HepG2 (cell line): Measurements from ENCODE around the gene USE1. TPM values are rescaled to one million over a fixed set of nuclear protein-coding genes. Genes with fewer than 3 reads are reported as not detected.

Experiments
- ATAC-seq: fragments of 200-7000 bp; cut with Tn5 transposase; 3 replicates; pipeline ENCODE4 v1.9.1; 2020; ENCODE audit warnings: mild to moderate bottlenecking, moderate library complexity
- BruUV-seq: library from RNA; stranded (reverse); fragments of 400-500 nt; replicated peaks from 2 replicates; lab custom pipeline; 2021; lab: Mats Ljungman, UMichigan
- CTCF ChIA-PET: fragments of 300-600 bp; formaldehyde crosslinking; extraction: SDS; loops from one replicate; lab custom pipeline; 2021; ENCODE audit warnings: low total read pairs, inconsistent platforms, low intra/inter-chr PET ratio; lab: Yijun Ruan, JAX
- POLR2A ChIA-PET: fragments of 350-600 bp; sonication (Branson Sonifier 250); formaldehyde crosslinking; loops from one replicate; lab custom pipeline; 2020; ENCODE audit warnings: antibody characterized with exemption, inconsistent platforms; lab: Yijun Ruan, JAX
- DNase-seq: peaks from one replicate; pipeline ENCODE4 v3.0.0-alpha.2; 2015; ENCODE audit warnings: low spot score
- FAIRE-seq: peaks from 3 replicates; lab custom pipeline; 2011; peaks lifted over from hg19 to GRCh38; lab: Jason Lieb, UNC
- H2AFZ ChIP-seq: one replicate; pipeline ENCODE4 v1.6.1; 2011; ENCODE audit warnings: low read length, inconsistent platforms
- H3K27ac ChIP-seq: fragments of 300-600 bp; 3 replicates; pipeline ENCODE4 v1.8.0; 2011; ENCODE audit warnings: mixed run types, mild to moderate bottlenecking, mixed read lengths, low read length, inconsistent platforms; ENCODE audit not compliant: insufficient read depth; ENCODE audit errors: extremely low read length
- H3K27me3 ChIP-seq, 2 experiments: fragments of 200-600 bp in 1 of 2; 2 replicates in 1 of 2; 3 replicates in 1 of 2; pipeline versions ENCODE4 v1.6.0 to v1.8.0; 2011; ENCODE audit warnings: low read length in 2 of 2, mild to moderate bottlenecking in 2 of 2, moderate library complexity in 2 of 2, inconsistent platforms in 1 of 2; ENCODE audit not compliant: insufficient read depth in 2 of 2, control insufficient read depth in 1 of 2
- H3K36me3 ChIP-seq, 2 experiments: fragments of 200-600 bp in 1 of 2; replicated peaks in 1 of 2; 2 replicates in 1 of 2; 3 replicates in 1 of 2; pipeline versions ENCODE4 v1.5.1 to v1.8.0; 2011; ENCODE audit warnings: low read length in 2 of 2, inconsistent platforms in 1 of 2; ENCODE audit not compliant: insufficient read depth in 2 of 2, control insufficient read depth in 1 of 2
- H3K4me1 ChIP-seq: 2 replicates; pipeline ENCODE4 v1.5.1; 2012; ENCODE audit warnings: low read length, inconsistent platforms; ENCODE audit not compliant: insufficient read depth
- H3K4me2 ChIP-seq: 2 replicates; pipeline ENCODE4 v1.6.0; 2011; ENCODE audit warnings: low read depth, low read length, inconsistent platforms
- H3K4me3 ChIP-seq, 3 experiments: fragments of 200-600 bp in 1 of 3; sonication (generic), shearing (Covaris generic) in 1 of 3; replicated peaks in 1 of 3; 2 replicates each; pipeline ENCODE4 v1.5.1; 2011 to 2016; ENCODE audit warnings: low read length in 3 of 3, inconsistent platforms in 2 of 3, low read depth in 2 of 3, mild to moderate bottlenecking in 2 of 3, control low read depth in 1 of 3, mixed read lengths in 1 of 3; ENCODE audit not compliant: insufficient read depth in 1 of 3
- H3K79me2 ChIP-seq: one replicate; pipeline ENCODE4 v1.6.1; 2011; ENCODE audit warnings: low read length, inconsistent platforms; ENCODE audit not compliant: insufficient read depth
- H3K9ac ChIP-seq: 2 replicates; pipeline ENCODE4 v1.6.0; 2011; ENCODE audit warnings: mild to moderate bottlenecking, low read depth, low read length, inconsistent platforms; ENCODE audit not compliant: insufficient read depth
- H3K9me3 ChIP-seq: 2 replicates; pipeline ENCODE4 v1.5.1; 2012; ENCODE audit warnings: mild to moderate bottlenecking, low read length
- H4K20me1 ChIP-seq: 2 replicates; pipeline ENCODE4 v1.6.0; 2011; ENCODE audit warnings: inconsistent platforms, mild to moderate bottlenecking, low read length, moderate library complexity; ENCODE audit not compliant: insufficient read depth
- BHLHE40 ChIP-seq: IDR thresholded peaks from 2 replicates; pipeline ENCODE4 v1.6.1; 2011; ENCODE audit warnings: low read length, improper control_type of control experiment
- GABPA ChIP-seq, 2 experiments: IDR thresholded peaks; 2 replicates each; pipeline ENCODE4 v1.6.1; 2011 to 2016; ENCODE audit warnings: low read depth in 2 of 2, low read length in 1 of 2, missing biosample characterization in 1 of 2, missing genetic modification characterization in 1 of 2
- JARID2 ChIP-seq: sonication (generic); formaldehyde crosslinking; IDR thresholded peaks from 2 replicates; pipeline ENCODE4 v1.8.1; 2023; ENCODE audit warnings: missing genetic modification reagents, inconsistent platforms; ENCODE audit not compliant: insufficient replicate concordance
- PATZ1 ChIP-seq: sonication (generic); formaldehyde crosslinking; IDR thresholded peaks from 2 replicates; pipeline ENCODE4 v1.4.0; 2020; ENCODE audit warnings: missing genetic modification reagents
- PHF21A ChIP-seq: sonication (generic); formaldehyde crosslinking; IDR thresholded peaks from 2 replicates; pipeline ENCODE4 v1.5.0; 2020; ENCODE audit warnings: mild to moderate bottlenecking, missing genetic modification reagents
- RXRA ChIP-seq: sonication (generic); formaldehyde crosslinking; IDR thresholded peaks from 2 replicates; pipeline ENCODE4 v1.5.1; 2020; ENCODE audit warnings: missing genetic modification reagents
- SOX13 ChIP-seq, 3 experiments: fragments of 450-650 bp in 1 of 3; sonication (generic) in 1 of 3; formaldehyde crosslinking in 1 of 3; IDR thresholded peaks in 2 of 3; conservative IDR thresholded peaks in 1 of 3; 2 replicates each; pipeline versions ENCODE4 v1.5.0 to v1.6.1; 2016 to 2020; ENCODE audit warnings: antibody characterized with exemption in 1 of 3, mild to moderate bottlenecking in 1 of 3, missing compliant biosample characterization in 1 of 3, missing genetic modification reagents in 1 of 3, moderate library complexity in 1 of 3
- SOX5 ChIP-seq: IDR thresholded peaks from 2 replicates; pipeline ENCODE4 v1.6.1; 2016; ENCODE audit warnings: borderline replicate concordance
- SOX6 ChIP-seq, 2 experiments: fragments of 450-650 bp in 1 of 2; sonication (generic) in 1 of 2; formaldehyde crosslinking in 1 of 2; IDR thresholded peaks; 2 replicates each; pipeline versions ENCODE4 v1.4.0 to v1.6.1; 2017 to 2020; ENCODE audit warnings: antibody characterized with exemption in 1 of 2, mild to moderate bottlenecking in 1 of 2, missing genetic modification reagents in 1 of 2
- SP4 ChIP-seq: sonication (generic); formaldehyde crosslinking; IDR thresholded peaks from 2 replicates; pipeline ENCODE4 v1.8.1; 2023; ENCODE audit warnings: mild to moderate bottlenecking, missing genetic modification reagents
- TAF1 ChIP-seq: sonication (generic); formaldehyde crosslinking; IDR thresholded peaks from 2 replicates; pipeline ENCODE4 v1.4.0; 2020; ENCODE audit warnings: missing genetic modification reagents
- THRA ChIP-seq: sonication (generic); formaldehyde crosslinking; IDR thresholded peaks from 2 replicates; pipeline ENCODE4 v1.4.0; 2020; ENCODE audit warnings: missing genetic modification reagents, borderline replicate concordance
- USF2 ChIP-seq, 2 experiments: sonication (generic) in 1 of 2; formaldehyde crosslinking in 1 of 2; IDR thresholded peaks; 2 replicates each; pipeline versions ENCODE4 v1.5.1 to v1.6.1; 2011 to 2020; ENCODE audit warnings: borderline replicate concordance in 1 of 2, low read depth in 1 of 2, low read length in 1 of 2, mild to moderate bottlenecking in 1 of 2, missing genetic modification reagents in 1 of 2, moderate library complexity in 1 of 2
- ZBTB7A ChIP-seq: sonication (generic); formaldehyde crosslinking; IDR thresholded peaks from 2 replicates; pipeline ENCODE4 v1.8.0; 2022; ENCODE audit warnings: mild to moderate bottlenecking, missing genetic modification reagents
- ZFAT ChIP-seq: sonication (generic); formaldehyde crosslinking; conservative IDR thresholded peaks from 2 replicates; pipeline ENCODE4 v1.8.1; 2023; ENCODE audit warnings: missing genetic modification reagents, inconsistent platforms
- ZFP90 ChIP-seq: sonication (generic); formaldehyde crosslinking; IDR thresholded peaks from 2 replicates; pipeline ENCODE4 v1.8.0; 2022; ENCODE audit warnings: missing genetic modification reagents, mild to moderate bottlenecking, inconsistent platforms, borderline replicate concordance
- ZSCAN21 ChIP-seq: sonication (generic); formaldehyde crosslinking; IDR thresholded peaks from 2 replicates; pipeline ENCODE4 v1.8.0; 2022; ENCODE audit warnings: mild to moderate bottlenecking, missing genetic modification reagents, moderate library complexity, borderline replicate concordance
- WGBS: methylation state at CpG from one replicate; pipeline ENCODE4 v1.1.6; 2017; ENCODE audit warnings: low lambda C conversion rate; 5-methylcytosine and 5-hydroxymethylcytosine counted together
- in situ Hi-C: cut with HindIII; loops from 2 replicates; pipeline ENCODE4 v1.10.0; 2017; ENCODE audit warnings: low pct_unique_long_range_greater_than_20kb; ENCODE audit not compliant: extremely low pct_ligation_motif_present
- intact Hi-C: fragments of 100-400 bp; cut with micrococcal nuclease; formaldehyde crosslinking; loops from one replicate; pipeline ENCODE4 v1.10.0; 2022; ENCODE audit not compliant: unreplicated experiment
- polyA plus RNA-seq, 8 experiments: library from polyadenylated mRNA; depleted of rRNA in 3 of 8; stranded (reverse) in 7 of 8; unstranded in 1 of 8; fragments of >200 nt; fragmentation: Illumina TruSeq in 4 of 8; extraction: Trizol in 4 of 8; gene quantifications; 2 replicates each; pipeline versions ENCODE4 v1.2.1 to v1.2.3, GENCODE V29; 2011 to 2016; ENCODE audit warnings: low read depth in 4 of 8, missing spikeins in 1 of 8, mixed read lengths in 1 of 8; ENCODE audit not compliant: insufficient read depth in 1 of 8
- total RNA-seq, 5 experiments: library from RNA; depleted of rRNA; stranded (reverse); fragments of >200 nt; fragmentation: Illumina TruSeq; extraction: Trizol; gene quantifications; 2 replicates each; pipeline ENCODE4 v1.2.3, GENCODE V29; 2016; ENCODE audit warnings: low read depth in 1 of 5

Gene USE1
- total and polyA plus RNA-seq, 2 of the 13 experiments (the other 11 are each of a cell fraction or from before 2014, with no cell fraction given) = 9.9 to 17.6 TPM

GRCh38 chr19:17264641-17264979 is 49.5 kb downstream of the USE1 start, which contains the start of gene USHBP1:
USHBP1 (minus strand) TSS chr19:17264745; CDS start chr19:17264299, 446 bp downstream.
- Histone ChIP-seq H3K27me3 (peaks cover 0 to 6% of the 10 kb centered on the region in 2 experiments; a peak in 2 of 5 replicates), H2AFZ (no peak within 1 kb of the TSS), H4K20me1 (no peaks in the 10 kb centered on the region), H3K36me3 (peaks cover 0 to 6% of the 10 kb centered on the region in 2 experiments; a peak in 1 of 5 replicates), H3K9ac (peak within 1 kb of the TSS; percentile 42; the same call in 1 of the 2 replicates), H3K27ac (peak within 1 kb of the TSS; percentile 24), H3K9me3 (no peaks in the 10 kb centered on the region), H3K4me3 (peak within 1 kb of the TSS in 2 of 3 experiments; percentile 16 to 27; a peak in 3 of 6 replicates), H3K4me2 (peak within 1 kb of the TSS; percentile 54), H3K79me2 (peaks cover 13% of the 10 kb centered on the region), H3K4me1 (peaks cover 60% of the 10 kb centered on the region)
- intact Hi-C loops = no loop called here
- FAIRE-seq (no peak), ATAC-seq (no peak), DNase-seq (peak; percentile 30)
- 17% methylated on average over 5 of the region's 5 CpGs for WGBS
- POLR2A ChIA-PET = interaction anchor here (1.1 to 3.4 kb wide), 5 partner anchors 10 to 50 kb away, joined by 4 to 13 read pairs (median 5); partner anchors contain the start of genes OCEL1 and USE1
- in situ Hi-C loops = no loop called here
- BruUV-seq = no TSS peak
- CTCF ChIA-PET = no interaction called here
- peak; percentile 82 for TF ChIP-seq USF2 (IDR thresholded peaks at IDR 0.05; ENCODE audit: low read depth, low read length)
- TF ChIP-seq USF2 (CRISPR knock-in tag; IDR thresholded peaks at IDR 0.05; ENCODE audit: borderline replicate concordance) = peak; percentile 60; the same call in 1 of the 2 replicates
- TF ChIP-seq PHF21A = peak; percentile 42; the same call in 1 of the 2 replicates
- 0 out of 2 replicates have a peak, but pooled peaks have one; percentile 21 for TF ChIP-seq ZSCAN21 (CRISPR knock-in tag)
- TF ChIP-seq PATZ1 (CRISPR knock-in tag) = peak; percentile 86
- TF ChIP-seq ZFAT (CRISPR knock-in tag) = no peak
- no peak for TF ChIP-seq SOX13 (IDR thresholded peaks at IDR 0.05)
- TF ChIP-seq SOX13 (CRISPR knock-in tag; conservative IDR thresholded peaks at IDR 0.05 in 1 of 2, IDR thresholded peaks at IDR 0.05 in 1 of 2) = peak in 1 of 2 experiments; percentile 23; a peak in 1 of 4 replicates
- TF ChIP-seq ZBTB7A (CRISPR knock-in tag) = peak; percentile 34; the same call in 1 of the 2 replicates
- no peak for TF ChIP-seq GABPA (IDR thresholded peaks at IDR 0.05; ENCODE audit: low read depth, low read length)
- peak; percentile 69 for TF ChIP-seq GABPA (CRISPR knock-in tag; IDR thresholded peaks at IDR 0.05; ENCODE audit: low read depth)
- TF ChIP-seq THRA (CRISPR knock-in tag) = no peak
- TF ChIP-seq SOX6 (IDR thresholded peaks at IDR 0.05) = no peak
- peak; percentile 31; the same call in 1 of the 2 replicates for TF ChIP-seq SOX6 (CRISPR knock-in tag; IDR thresholded peaks at IDR 0.05)
- TF ChIP-seq JARID2 (CRISPR knock-in tag) = no peak
- peak; percentile 35; the same call in 1 of the 2 replicates for TF ChIP-seq SOX5 (CRISPR knock-in tag)
- TF ChIP-seq TAF1 = peak; percentile 43; the same call in 1 of the 2 replicates
- no peak for TF ChIP-seq RXRA
- TF ChIP-seq SP4 (CRISPR knock-in tag) = 0 out of 2 replicates have a peak, but pooled peaks have one; percentile 20
- peak; percentile 58 for TF ChIP-seq BHLHE40
- no peak for TF ChIP-seq ZFP90
